CD4-positive, alpha-beta T cell treated with Interleukin-6 for 4 hours (primary cell): ENCODE results near the gene SIRT6.
A peak's percentile ranks its signal among the peaks of the same experiment; 100 is the strongest.
"Not testable (repeated sequence)": the region's sequence is repeated elsewhere in the genome, so short reads cannot be mapped to it uniquely, and the experiment has no call there.

Experiments
- DNase-seq: peaks from one replicate; pipeline ENCODE4 v3.0.0-alpha.2; 2020; ENCODE audit warnings: mixed read lengths

The SIRT6 gene

DNA sequence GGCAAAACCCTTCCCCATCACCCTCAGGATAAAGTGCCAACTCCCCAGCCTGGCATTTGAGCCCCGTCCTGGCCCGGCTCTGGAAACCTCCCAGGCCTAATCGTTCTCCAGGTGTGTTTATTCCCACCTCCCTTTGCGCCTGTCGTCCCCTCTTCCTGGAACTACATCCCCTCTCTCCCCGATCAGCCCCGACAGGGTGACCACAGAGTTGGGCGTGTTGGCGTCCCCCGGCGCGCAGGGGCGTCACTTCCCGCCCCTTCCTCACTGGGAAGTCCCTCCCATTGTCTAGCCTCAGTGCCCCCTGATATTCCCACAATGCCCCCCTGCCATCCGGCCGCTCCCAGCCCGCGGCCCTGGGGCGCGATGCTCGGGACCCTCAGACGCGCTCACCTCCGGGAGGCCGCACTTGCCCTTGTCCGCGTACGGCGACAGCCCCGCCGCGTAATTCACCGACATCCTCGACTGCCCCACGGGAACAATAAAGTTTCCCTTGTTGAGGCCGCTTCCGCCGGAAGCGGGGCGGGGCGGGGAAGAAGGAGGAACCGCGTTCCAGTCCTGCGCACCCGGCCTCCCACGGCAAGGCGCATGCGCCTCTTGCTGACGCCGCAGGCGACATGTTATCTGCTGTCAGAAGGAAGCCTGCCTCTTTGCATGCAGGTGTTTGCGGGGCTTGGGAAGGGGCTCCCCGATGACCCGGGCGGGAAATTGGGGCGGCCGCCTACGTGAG is at the start of gene SIRT6, which contains the start of gene ANKRD24:
SIRT6 (minus strand) TSS at position 480 of the 727 bp plus-strand sequence; CDS start at position 456, 24 bp downstream.
ANKRD24 (plus strand) TSS at position 606 of the 727 bp plus-strand sequence. CDS start 3,737 bp downstream, outside the sequence.
- DNase-seq, result peak; percentile 97

DNA sequence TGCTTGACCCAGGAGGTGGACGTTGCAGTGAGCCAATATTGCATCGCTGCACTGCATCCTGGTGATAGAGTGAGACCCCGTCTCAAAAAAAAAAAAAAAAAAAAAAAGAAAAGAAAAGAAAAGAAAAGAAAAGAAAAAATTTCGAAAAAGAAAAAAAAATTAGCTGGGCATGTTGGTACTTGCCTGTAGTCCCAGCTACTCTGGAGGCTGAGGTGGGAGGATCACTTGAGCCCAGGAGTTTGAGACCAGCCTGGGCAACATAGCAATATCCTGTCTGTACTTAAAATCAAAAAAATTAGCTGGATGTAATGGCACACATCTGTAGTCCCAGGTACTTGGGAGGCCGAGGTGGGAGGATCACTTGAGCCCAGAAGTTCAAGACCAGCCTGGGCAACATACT is 49.8 kb upstream of the SIRT6 start:
- DNase-seq, result not testable (repeated sequence)

DNA sequence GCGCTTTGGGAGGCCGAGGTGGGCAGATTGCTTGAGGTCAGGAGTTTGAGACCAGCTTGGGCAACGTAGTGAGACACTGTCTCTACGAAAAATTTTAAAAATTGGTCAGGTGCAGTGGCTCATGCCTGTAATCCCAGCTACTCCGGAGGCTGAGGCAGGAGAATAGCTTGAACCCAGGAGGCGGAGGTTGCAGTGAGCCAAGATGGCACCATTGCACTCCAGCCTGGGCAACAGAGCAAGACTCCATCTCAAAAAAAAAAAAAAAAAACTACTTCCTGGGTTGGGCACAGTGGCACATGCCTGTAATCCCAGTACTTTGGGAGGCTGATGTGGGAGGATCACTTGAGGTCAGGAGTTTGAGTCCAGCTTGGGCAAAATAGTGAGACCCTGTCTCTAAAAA is 49.2 kb upstream of the SIRT6 start:
- not testable (repeated sequence) for DNase-seq

DNA sequence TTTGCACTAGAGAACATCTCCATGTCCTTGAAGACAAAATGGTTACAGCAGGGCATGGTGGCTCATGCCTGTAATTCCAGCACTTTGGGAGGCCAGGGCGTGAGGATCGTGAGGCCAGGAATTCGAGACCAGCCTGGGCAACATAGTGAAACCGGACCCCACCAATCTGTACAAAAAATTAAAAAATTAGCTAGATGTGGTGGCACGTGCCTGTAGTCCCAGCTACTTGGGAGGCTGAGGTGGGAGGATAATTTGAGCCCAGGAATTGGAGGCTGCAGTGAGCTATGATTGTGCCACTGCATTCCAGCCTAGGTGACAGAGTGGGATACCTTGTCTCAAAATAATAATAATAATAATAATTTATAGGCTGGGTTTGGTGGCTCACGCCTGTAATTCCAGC is 47.9 kb upstream of the SIRT6 start:
- DNase-seq, result not testable (repeated sequence)

DNA sequence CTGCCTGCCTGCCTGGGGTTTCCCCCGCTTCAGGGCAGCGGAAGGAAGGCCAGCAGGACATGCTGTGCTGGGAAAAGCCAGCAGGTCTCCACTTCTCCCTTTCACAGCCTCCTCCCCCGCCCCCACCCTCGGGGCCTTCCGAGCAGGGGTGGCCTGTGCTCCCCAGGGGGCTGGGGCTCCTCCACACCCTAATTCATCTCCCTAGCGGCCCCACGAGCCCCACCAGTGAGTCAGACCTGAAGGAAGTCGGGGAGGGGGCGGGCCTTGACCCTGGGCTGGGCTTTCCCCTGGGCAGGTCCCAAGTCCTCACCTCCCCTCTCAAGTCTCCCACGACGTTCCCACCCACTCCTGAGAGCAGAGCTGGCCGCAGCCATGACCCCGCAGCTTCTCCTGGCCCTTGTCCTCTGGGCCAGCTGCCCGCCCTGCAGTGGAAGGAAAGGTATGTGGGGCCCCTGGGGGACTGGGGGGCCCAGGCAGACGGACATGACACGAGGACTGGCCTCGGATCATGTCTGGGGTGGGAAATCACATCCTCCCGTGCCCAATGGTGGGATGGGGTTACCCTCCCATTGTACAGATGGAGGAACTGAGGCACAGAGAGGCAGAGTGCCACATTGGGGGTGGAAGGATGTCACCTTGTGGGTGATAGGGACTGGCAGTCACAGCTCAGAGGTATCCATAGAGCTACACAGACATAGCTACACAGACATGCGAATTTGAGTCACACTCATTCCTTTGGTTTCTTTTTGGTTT is 47.0 kb upstream of the SIRT6 start, which contains the start of gene EBI3:
EBI3 (plus strand) TSS at position 345 of the 753 bp plus-strand sequence; CDS start at position 373, 28 bp downstream.
- DNase-seq, result no peak

DNA sequence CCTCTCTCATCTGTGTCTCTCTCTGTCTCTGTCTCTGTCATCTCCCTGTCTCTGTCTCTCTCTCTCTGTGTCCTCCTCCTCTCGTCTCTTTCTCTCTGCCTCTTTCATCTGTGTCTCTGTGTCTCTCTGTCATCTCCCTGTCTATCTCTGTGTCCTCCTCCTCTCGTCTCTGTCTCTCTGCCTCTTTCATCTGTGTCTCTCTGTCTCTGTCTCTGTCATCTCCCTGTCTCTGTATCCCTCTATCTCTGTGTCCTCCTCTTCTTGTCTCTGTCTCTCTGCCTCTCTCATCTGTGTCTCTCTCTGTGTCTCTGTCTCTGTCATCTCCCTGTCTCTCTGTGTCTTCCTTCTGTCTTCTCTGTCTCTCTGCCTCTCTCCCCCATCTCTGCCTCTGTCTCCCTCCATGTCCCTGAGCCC is 46.4 kb upstream of the SIRT6 start:
- no peak for DNase-seq

DNA sequence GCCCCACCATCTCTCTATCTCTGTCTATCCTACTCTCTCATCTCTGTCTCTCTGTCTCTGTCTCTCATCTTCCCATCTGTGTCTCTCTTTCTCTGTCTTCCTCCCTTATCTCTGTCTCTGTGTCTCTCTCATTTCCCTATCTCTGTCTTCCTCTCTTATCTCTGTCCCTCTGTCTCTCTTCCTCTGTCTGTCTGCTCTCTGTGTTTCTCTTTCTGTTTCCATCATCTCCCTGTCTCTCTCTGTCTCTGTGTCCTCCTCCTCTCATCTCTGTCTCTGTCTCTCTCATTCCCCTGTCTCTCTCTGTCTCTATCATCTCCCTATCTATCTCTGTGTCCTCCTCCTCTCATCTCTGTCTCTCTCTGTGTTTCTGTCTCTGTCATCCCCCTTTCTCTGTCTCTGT is 45.4 kb upstream of the SIRT6 start:
- no peak for DNase-seq

DNA sequence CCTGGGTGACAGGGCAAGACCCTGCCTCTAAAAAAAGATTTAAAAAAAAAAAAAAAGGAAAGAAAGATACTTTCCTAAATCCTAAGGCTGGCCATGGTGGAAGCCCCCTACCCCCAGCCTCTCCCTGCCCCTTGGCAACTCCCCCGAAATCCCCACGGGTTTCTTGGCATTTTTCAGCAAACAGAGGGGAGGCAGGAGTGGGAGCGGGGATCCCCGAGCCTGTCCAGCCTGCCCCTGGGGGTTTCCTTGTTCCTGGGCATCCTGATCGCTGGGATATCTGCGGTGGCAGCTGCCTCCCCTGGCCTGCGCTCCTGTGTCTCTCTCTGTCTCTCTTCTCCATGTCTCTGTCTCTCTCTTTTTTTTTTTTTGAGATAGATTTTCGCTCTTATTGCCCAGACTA is 43.5 kb upstream of the SIRT6 start:
- DNase-seq, result no peak

DNA sequence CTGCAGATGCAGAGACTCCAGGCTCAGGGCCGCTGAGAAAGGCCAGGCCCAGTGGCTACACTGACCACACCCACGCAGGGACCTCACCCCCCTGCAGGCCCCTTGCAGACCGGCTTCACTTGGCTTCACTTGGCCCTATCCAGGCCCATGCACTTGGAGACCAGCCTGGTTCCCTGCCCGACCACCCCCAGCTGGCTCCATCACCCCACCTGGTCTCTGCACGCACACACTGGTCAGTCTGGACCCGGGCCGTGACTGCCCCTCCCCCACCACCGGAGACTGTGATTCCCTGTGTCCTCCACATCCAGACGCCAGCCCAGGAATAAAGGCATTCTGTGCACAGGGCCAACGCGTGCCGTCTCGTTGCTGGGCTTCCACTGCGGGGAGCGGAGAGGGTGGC is 42.1 kb upstream of the SIRT6 start:
- DNase-seq, result no peak

DNA sequence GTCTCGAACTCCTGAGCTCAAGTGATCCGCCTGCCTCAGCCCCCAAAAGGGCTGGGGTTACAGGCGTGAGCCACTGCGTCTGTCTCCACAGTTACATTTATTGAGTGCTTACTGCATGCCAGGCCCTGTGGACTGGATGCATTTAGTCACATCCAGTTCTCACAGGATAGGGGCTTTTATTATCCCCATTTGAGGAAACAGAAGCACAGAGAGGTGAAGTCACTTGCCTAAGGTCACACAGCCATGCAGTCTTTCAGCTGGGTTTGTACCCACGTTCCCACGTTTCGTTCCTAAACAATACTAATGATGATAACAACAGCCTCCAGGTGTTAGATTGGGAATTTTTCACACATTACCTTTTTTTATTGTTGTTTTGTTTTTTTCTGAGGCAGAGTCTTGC is 37.8 kb upstream of the SIRT6 start:
- DNase-seq, result no peak

DNA sequence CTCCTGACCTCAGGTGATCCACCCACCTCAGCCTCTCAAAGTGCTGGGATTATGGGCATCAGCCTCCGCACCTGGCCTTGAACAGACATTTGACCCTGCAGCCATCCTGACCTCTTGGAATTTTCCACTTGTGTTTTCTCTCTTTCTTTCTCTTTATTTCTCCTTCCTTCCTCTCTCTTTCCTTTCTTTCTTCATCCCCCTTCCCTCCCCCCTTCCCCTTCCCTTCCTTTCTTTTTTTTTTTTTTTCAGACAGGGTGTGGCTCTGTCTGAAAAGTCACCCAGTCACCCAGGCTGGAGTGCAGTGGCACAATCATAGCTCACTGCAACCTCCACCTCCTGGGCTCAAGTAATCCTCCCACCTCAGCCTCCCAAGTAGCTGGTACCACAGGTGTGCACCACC is 36.2 kb upstream of the SIRT6 start:
- DNase-seq, result not testable (repeated sequence)

DNA sequence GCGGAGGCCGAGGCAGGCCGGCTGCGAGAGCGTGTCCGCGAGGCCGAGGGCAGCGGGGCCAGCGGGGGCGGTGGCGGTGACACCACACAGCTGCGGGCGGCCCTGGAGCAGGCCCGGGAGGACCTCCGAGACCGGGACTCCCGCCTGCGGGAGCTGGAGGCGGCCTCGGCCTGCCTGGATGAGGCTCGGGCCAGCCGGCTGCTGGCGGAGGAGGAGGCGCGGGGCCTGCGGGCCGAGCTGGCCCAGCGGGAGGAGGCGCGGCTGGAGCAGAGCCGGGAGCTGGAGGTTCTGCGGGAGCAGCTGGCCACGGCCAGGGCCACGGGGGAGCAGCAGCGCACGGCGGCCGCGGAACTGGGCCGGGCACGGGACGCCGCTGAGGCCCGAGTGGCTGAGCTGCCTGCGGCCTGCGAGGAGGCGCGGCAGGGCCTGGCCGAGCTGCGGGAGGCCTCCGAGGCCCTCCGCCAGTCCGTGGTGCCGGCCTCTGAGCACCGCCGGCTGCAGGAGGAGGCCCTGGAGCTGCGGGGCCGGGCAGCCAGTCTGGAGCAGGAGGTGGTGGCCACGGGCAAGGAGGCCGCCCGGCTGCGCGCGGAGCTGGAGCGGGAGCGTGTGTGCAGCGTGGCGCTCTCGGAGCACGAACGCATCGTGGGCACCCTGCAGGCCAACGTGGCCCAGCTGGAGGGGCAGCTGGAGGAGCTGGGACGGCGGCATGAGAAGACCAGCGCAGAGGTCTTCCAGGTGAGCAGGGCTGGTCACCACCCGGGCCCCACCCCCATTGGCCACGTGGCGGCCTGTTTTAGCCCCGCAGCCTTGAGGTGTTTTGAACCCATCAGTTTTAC is 35.3 kb upstream of the SIRT6 start:
- DNase-seq, result no peak

DNA sequence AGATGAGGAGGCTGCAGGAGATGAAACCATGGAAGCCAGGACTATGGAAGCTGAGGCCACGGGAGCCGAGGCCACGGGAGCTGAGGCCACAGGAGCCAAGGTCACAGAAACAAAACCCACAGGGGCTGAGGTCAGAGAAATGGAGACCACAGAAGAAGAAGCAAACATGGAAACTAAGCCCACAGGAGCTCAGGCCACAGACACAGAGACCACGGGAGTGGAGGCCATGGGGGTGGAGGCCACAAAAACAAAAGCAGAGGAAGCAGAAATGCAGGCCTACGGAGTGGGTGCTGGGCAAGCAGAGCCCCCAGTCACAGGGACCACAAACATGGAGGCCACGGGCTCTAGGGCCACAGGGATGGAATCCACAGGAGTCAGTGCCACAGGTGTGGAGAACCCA is 34.5 kb upstream of the SIRT6 start:
- no peak for DNase-seq

DNA sequence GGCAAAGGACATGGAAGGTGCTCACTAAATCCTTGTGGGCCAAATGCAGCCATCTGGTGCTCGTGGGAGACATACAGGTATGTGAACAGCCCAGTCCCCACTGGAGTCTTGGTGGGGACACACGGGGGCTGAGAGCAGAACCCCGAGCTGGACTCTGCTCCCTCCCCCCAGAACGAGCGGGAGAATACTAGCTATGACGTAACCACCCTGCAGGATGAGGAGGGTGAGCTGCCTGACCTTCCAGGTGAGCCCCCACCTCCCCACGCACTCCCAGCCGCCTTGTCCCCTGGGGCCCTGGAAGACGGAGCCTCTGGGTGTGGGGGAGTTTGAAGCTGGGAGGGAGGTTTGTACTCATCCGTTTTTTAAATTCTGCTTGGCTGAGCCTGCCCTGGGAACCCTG is 33.4 kb upstream of the SIRT6 start:
- DNase-seq, result no peak

DNA sequence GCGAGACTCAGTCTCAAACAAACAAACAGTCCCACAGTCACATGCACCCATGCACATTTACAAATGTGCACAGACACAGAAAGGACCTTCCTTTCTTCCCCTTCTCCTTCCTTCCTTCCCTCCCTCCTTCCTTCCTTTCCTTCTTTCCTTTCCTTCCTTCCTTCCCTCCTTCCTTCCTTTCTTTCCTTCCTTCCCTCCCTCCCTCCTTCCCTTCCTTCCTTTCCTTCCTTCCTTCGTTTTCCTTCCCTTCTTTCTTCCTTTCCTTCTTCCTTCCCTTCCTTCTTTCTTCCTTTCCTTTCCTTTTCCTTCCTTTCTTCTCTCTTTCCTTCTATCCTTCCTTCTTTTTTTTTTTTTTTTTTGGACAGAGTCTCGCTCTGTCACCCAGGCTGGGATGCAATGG is 30.8 kb upstream of the SIRT6 start:
- no peak for DNase-seq

DNA sequence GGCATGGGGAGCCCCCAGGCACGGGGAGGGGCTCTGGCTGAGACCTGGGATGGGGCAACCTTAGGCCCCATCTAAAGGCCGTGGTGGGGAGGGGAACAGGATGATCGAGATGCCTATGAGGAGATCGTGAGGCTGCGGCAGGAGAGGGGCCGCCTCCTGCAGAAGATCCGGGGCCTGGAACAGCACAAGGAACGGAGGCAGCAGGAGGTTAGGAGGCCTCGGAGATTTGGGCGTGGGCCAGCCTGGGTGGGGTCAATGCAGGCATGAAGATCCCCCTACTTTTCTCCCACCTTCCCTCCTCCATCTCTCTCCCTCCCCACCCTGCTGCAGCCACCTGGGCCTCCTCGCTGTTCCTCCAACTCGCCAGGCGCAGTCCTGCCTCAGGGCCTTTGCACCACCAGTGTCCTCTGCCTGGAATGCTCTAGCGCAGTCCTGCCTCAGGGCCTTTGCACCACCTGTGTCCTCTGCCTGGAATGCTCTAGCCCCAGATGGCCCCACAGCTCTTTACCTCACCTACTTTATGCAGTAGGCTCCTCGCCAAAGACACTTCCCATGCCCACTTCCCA is 27.9 kb upstream of the SIRT6 start:
- DNase-seq, result no peak

DNA sequence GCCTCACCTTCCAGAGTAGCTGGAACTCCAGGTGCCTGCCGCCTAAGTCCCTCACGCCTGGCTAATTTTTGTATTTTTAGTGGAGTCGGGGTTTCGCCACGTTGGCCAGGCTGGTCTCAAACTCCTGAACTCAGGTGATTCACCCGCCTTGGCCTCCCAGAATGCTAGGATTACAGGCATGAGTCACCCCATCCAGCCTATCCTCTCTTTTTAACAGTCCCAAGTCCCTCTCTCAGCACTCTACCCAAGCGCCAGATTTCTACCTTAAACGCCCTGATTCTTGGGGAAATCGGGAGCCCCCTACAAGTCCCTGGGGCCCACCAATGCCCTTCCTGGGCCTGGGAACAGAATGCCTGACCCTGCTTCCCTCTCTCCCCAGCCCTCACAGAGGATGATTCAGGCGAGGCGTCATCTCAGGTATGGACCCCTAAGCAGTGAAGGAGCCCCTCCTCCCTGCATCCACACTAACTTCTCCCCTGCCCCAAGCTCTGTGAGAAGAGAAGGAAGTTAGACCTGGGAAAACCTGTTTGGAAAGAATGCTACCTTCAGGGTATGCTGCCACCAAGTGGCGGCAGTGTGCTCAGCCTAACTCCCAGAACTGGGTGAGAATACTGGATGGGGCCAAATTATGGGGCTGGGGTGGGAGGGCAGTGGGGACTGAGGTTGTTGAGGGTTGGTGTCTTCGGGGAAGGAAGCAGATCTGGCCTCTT is 26.2 kb upstream of the SIRT6 start:
- no peak for DNase-seq

DNA sequence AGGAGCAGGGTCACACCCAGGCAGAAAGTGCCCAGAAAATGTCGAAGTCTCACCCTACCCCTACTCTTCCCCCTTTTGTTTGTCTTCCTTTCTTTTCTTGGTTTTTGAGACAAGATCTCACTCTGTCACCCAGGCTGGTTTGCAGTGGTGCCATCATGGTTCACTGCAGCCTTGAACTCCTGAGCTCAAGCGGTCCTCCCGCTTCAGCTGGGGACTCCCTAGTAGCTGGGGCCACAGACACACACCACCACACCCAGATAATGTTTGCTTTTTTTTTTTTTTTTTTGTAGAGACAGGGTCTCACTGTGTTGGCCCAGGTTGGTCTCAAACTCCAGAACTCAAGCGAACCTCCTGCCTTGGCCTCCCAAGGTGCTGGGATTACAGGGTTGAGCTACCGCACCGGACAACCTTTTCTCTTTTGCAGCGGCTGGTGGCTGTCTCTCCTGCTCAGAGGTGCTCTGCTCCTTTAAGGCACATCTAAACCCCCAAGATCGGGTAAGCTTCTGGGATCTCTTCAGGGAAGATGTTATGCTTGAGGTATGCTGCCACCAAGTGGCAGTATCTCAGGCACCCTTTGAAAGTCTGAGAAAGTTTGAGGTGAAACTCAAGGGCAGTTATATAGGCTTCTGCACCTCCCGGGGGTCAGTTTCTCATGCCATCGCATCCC is 24.6 kb upstream of the SIRT6 start:
- DNase-seq, result no peak

DNA sequence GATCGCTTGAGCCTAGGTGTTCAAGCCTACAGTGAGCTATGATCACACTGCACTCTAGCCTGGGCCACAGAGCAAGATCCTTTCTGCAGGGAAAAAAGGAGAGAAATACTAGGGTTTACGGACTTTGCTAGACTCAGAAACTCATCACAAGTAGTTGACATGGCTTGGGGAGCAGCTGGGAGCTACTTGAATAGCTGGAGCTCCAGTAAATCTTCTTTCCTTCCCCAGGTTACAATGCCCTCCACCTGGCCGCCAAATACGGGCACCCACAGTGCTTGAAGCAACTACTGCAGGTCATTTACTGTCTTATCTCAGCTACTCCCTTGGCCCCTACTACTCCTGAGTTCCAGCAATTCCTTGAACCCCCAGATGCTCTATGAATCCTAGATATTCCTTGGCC is 19.4 kb upstream of the SIRT6 start:
- DNase-seq, result no peak

DNA sequence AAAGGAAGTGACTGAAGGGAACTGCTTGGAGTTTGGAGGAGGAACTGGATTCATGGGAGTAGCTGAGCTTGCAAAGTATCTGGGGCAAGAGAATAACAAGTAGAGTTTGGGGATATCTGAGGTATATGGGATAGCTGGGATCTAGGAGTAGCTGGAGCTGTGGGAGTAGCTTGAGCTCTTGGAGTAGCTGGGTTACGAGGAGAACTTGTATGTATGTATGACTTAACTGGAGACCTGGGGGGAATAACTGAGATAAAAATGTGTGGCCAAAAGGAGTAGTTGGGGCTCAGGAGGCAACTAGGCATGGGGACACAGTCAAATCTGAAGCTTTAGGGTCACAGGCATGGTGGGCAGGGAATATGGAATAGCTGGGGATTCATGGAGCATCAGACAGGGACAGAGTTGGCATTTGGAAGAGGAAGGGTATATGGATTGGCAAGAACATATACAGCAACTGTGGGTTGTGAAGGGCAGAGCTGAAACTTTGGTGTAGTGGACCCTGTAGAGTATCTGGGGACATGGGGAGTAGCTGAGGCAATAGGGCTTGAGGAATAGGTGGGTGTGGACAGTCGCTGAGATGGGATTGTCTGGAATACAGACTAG is 18.7 kb upstream of the SIRT6 start:
- DNase-seq, result no peak

DNA sequence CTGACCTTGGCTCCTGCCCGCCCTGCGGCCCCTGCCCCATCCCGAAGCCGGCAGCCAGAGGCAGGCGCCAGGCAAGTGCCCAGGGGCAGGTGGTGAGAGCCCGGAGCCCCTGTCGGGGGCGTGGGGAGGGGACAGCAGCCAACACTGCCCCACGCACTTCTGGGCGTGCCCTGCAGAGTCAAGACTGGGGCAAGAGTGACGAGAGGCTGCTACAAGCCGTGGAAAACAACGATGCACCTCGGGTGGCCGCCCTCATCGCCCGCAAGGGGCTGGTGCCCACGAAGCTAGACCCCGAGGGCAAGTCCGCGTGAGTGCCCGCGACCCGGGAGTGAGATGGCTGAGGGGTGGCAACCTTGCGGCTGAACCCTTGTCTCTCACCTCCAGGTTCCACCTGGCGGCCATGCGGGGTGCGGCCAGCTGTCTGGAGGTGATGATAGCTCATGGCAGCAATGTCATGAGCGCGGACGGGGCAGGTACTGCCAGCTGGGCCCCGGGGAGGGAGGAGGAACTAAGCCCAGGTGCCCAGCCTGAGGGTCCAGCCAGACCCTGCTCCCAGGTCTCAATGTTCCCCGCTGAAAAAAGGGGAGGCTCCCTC is 17.4 kb upstream of the SIRT6 start:
- DNase-seq, result no peak
